Measurements from ENCODE around the gene MMAB. TPM values are rescaled to one million over a fixed set of nuclear protein-coding genes. Genes with fewer than 3 reads are reported as not detected.

MMAB gene
- total RNA-seq, 1 donor from 2014 or later, result 27.7 TPM

GRCh38 chr12:109560867-109561710 is 12.2 kb downstream of the MMAB start:
- Histone ChIP-seq H3K36me3 (peaks cover 0 to 13% of the 10 kb centered on the region in 2 donors), H3K4me3 (no peak overlapping the region), H3K27ac (no peak overlapping the region), H3K9me3 (no peaks in the 10 kb centered on the region), H3K27me3 (no peaks in the 10 kb centered on the region), H3K4me1 (no peaks in the 10 kb centered on the region)
- DNase-seq (ENCODE audit: extremely low spot score in 2 of 2), result no peak
- no peak for TF ChIP-seq POLR2A (IDR thresholded peaks at IDR 0.05)
- no peak for TF ChIP-seq POLR2AphosphoS5 (IDR thresholded peaks at IDR 0.05; ENCODE audit: insufficient read depth in 1 of 2, low read depth in 1 of 2)
- no peak for TF ChIP-seq CTCF (IDR thresholded peaks at IDR 0.05)
- intact Hi-C loops (cut with DNase I), result no loop called here

- no peak overlapping the region for H3K27ac ChIP-seq
- intact Hi-C loops (cut with DNase I), result no loop called here
- H3K4me3 ChIP-seq, result no peak overlapping the region
- TF ChIP-seq POLR2AphosphoS5 (IDR thresholded peaks at IDR 0.05; ENCODE audit: insufficient read depth in 1 of 2, low read depth in 1 of 2), result no peak
- TF ChIP-seq POLR2A (IDR thresholded peaks at IDR 0.05), result no peak
- TF ChIP-seq CTCF (IDR thresholded peaks at IDR 0.05), result no peak
- DNase-seq (ENCODE audit: extremely low spot score in 2 of 2), result no peak
- H3K9me3 ChIP-seq, result no peaks in the 10 kb centered on the region
- H3K27me3 ChIP-seq, result no peaks in the 10 kb centered on the region
- peaks cover 0 to 7% of the 10 kb centered on the region in 2 donors for H3K36me3 ChIP-seq
- no peaks in the 10 kb centered on the region for H3K4me1 ChIP-seq
Measured at GRCh38 chr12:109559601-109560000, 13.7 kb downstream of the MMAB start.

- Histone ChIP-seq H3K27ac (no peak overlapping the region), H3K4me3 (no peak overlapping the region), H3K36me3 (peaks cover 0 to 2% of the 10 kb centered on the region in 2 donors), H3K9me3 (no peaks in the 10 kb centered on the region), H3K27me3 (no peaks in the 10 kb centered on the region), H3K4me1 (no peaks in the 10 kb centered on the region)
- intact Hi-C loops (cut with DNase I), result no loop called here
- no peak for DNase-seq (ENCODE audit: extremely low spot score in 2 of 2)
- TF ChIP-seq POLR2A (IDR thresholded peaks at IDR 0.05), result no peak
- no peak for TF ChIP-seq POLR2AphosphoS5 (IDR thresholded peaks at IDR 0.05; ENCODE audit: insufficient read depth in 1 of 2, low read depth in 1 of 2)
Measured at GRCh38 chr12:109559200-109559505, 14.2 kb downstream of the MMAB start.

- intact Hi-C loops (cut with DNase I), result no loop called here
- Histone ChIP-seq H3K27me3 (no peaks in the 10 kb centered on the region), H3K9me3 (no peaks in the 10 kb centered on the region), H3K4me1 (no peaks in the 10 kb centered on the region), H3K36me3 (no peaks in the 10 kb centered on the region), H3K4me3 (no peak overlapping the region), H3K27ac (no peak overlapping the region)
- TF ChIP-seq POLR2A (IDR thresholded peaks at IDR 0.05), result no peak
- no peak for TF ChIP-seq CTCF (IDR thresholded peaks at IDR 0.05)
- TF ChIP-seq POLR2AphosphoS5 (IDR thresholded peaks at IDR 0.05; ENCODE audit: insufficient read depth in 1 of 2, low read depth in 1 of 2), result no peak
- no peak for DNase-seq (ENCODE audit: extremely low spot score in 2 of 2)
Measured at GRCh38 chr12:109558374-109559199, 14.7 kb downstream of the MMAB start.

- intact Hi-C loops (cut with DNase I), result no loop called here
- H3K27ac ChIP-seq, result no peak overlapping the region
- no peak overlapping the region for H3K4me3 ChIP-seq
- DNase-seq (ENCODE audit: extremely low spot score in 2 of 2), result no peak
- H3K9me3 ChIP-seq, result no peaks in the 10 kb centered on the region
- H3K36me3 ChIP-seq, result no peaks in the 10 kb centered on the region
- no peak for TF ChIP-seq POLR2AphosphoS5 (IDR thresholded peaks at IDR 0.05; ENCODE audit: insufficient read depth in 1 of 2, low read depth in 1 of 2)
- no peak for TF ChIP-seq CTCF (IDR thresholded peaks at IDR 0.05)
- no peak for TF ChIP-seq POLR2A (IDR thresholded peaks at IDR 0.05)
- H3K4me1 ChIP-seq, result no peaks in the 10 kb centered on the region
- H3K27me3 ChIP-seq, result no peaks in the 10 kb centered on the region
Measured at GRCh38 chr12:109557805-109558204, 15.5 kb downstream of the MMAB start.

Data from vagina (tissue), 2 donors.